Ovary (tissue), 3 donors: ENCODE results near the gene MBD5.

Experiments
- EP300 ChIP-seq: sonication (generic); formaldehyde crosslinking; IDR thresholded peaks from one replicate; pipeline ENCODE4 v1.6.1; 2017; ENCODE audit warnings: antibody characterized with exemption
- POLR2A ChIP-seq: fragments of 450-650 bp; IDR thresholded peaks from one replicate; pipeline ENCODE4 v1.6.1; 2017; ENCODE audit warnings: antibody characterized with exemption, mild to moderate bottlenecking, moderate library complexity
- TF ChIP-seq, protein P1 (sequence below), 3 donors: fragments of 450-650 bp in 2 of 3; fragments of 200-600 bp in 1 of 3; IDR thresholded peaks; one replicate each; pipeline versions ENCODE4 v1.5.1 to v1.8.0; 2016 to 2022; ENCODE audit warnings: antibody characterized with exemption in 3 of 3, mild to moderate bottlenecking in 1 of 3
- donor health status: DM: no; HTN: no; CAD: no.

DNA sequence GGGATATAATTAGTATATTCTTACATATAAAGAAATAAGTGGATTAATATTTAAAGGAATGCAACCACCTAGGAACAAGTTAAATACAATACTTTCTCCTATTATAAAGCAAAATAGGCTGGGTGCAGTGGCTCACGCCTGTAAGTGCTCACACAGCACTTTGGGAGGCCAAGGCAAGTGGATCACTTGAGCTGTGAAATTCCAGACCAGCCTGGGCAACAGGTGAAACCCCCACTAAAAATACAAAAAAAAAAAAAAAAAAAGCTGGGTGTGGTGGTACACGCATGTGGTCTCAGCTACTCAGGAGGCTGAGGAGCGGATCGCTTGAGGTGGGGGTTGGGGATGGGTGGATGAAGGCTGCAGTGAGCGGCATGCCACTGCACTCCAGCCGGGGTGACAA lies 337.5 kb downstream of the MBD5 start:
- TF ChIP-seq, protein P1, sequence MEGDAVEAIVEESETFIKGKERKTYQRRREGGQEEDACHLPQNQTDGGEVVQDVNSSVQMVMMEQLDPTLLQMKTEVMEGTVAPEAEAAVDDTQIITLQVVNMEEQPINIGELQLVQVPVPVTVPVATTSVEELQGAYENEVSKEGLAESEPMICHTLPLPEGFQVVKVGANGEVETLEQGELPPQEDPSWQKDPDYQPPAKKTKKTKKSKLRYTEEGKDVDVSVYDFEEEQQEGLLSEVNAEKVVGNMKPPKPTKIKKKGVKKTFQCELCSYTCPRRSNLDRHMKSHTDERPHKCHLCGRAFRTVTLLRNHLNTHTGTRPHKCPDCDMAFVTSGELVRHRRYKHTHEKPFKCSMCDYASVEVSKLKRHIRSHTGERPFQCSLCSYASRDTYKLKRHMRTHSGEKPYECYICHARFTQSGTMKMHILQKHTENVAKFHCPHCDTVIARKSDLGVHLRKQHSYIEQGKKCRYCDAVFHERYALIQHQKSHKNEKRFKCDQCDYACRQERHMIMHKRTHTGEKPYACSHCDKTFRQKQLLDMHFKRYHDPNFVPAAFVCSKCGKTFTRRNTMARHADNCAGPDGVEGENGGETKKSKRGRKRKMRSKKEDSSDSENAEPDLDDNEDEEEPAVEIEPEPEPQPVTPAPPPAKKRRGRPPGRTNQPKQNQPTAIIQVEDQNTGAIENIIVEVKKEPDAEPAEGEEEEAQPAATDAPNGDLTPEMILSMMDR (IDR thresholded peaks at IDR 0.05), result no peak
- TF ChIP-seq POLR2A, result no peak
- no peak for TF ChIP-seq EP300
